HepG2 (cell line): Measurements from ENCODE around the gene UQCRFS1. TPM values are rescaled to one million over a fixed set of nuclear protein-coding genes. Genes with fewer than 3 reads are reported as not detected.

Source experiments
- ATAC-seq: fragments of 200-7000 bp; cut with Tn5 transposase; 3 replicates; pipeline ENCODE4 v1.9.1; 2020; ENCODE audit warnings: mild to moderate bottlenecking, moderate library complexity
- BruUV-seq: library from RNA; stranded (reverse); fragments of 400-500 nt; replicated peaks from 2 replicates; lab custom pipeline; 2021; lab: Mats Ljungman, UMichigan
- CTCF ChIA-PET: fragments of 300-600 bp; formaldehyde crosslinking; extraction: SDS; loops from one replicate; lab custom pipeline; 2021; ENCODE audit warnings: low total read pairs, inconsistent platforms, low intra/inter-chr PET ratio; lab: Yijun Ruan, JAX
- POLR2A ChIA-PET: fragments of 350-600 bp; sonication (Branson Sonifier 250); formaldehyde crosslinking; loops from one replicate; lab custom pipeline; 2020; ENCODE audit warnings: antibody characterized with exemption, inconsistent platforms; lab: Yijun Ruan, JAX
- DNase-seq: peaks from one replicate; pipeline ENCODE4 v3.0.0-alpha.2; 2015; ENCODE audit warnings: low spot score
- FAIRE-seq: peaks from 3 replicates; lab custom pipeline; 2011; peaks lifted over from hg19 to GRCh38; lab: Jason Lieb, UNC
- H2AFZ ChIP-seq: one replicate; pipeline ENCODE4 v1.6.1; 2011; ENCODE audit warnings: low read length, inconsistent platforms
- H3K27ac ChIP-seq: fragments of 300-600 bp; 3 replicates; pipeline ENCODE4 v1.8.0; 2011; ENCODE audit warnings: mixed run types, mild to moderate bottlenecking, mixed read lengths, low read length, inconsistent platforms; ENCODE audit not compliant: insufficient read depth; ENCODE audit errors: extremely low read length
- H3K27me3 ChIP-seq, 2 experiments: fragments of 200-600 bp in 1 of 2; 2 replicates in 1 of 2; 3 replicates in 1 of 2; pipeline versions ENCODE4 v1.6.0 to v1.8.0; 2011; ENCODE audit warnings: low read length in 2 of 2, mild to moderate bottlenecking in 2 of 2, moderate library complexity in 2 of 2, inconsistent platforms in 1 of 2; ENCODE audit not compliant: insufficient read depth in 2 of 2, control insufficient read depth in 1 of 2
- H3K36me3 ChIP-seq, 2 experiments: fragments of 200-600 bp in 1 of 2; replicated peaks in 1 of 2; 2 replicates in 1 of 2; 3 replicates in 1 of 2; pipeline versions ENCODE4 v1.5.1 to v1.8.0; 2011; ENCODE audit warnings: low read length in 2 of 2, inconsistent platforms in 1 of 2; ENCODE audit not compliant: insufficient read depth in 2 of 2, control insufficient read depth in 1 of 2
- H3K4me1 ChIP-seq: 2 replicates; pipeline ENCODE4 v1.5.1; 2012; ENCODE audit warnings: low read length, inconsistent platforms; ENCODE audit not compliant: insufficient read depth
- H3K4me2 ChIP-seq: 2 replicates; pipeline ENCODE4 v1.6.0; 2011; ENCODE audit warnings: low read depth, low read length, inconsistent platforms
- H3K4me3 ChIP-seq, 3 experiments: fragments of 200-600 bp in 1 of 3; sonication (generic), shearing (Covaris generic) in 1 of 3; replicated peaks in 1 of 3; 2 replicates each; pipeline ENCODE4 v1.5.1; 2011 to 2016; ENCODE audit warnings: low read length in 3 of 3, inconsistent platforms in 2 of 3, low read depth in 2 of 3, mild to moderate bottlenecking in 2 of 3, control low read depth in 1 of 3, mixed read lengths in 1 of 3; ENCODE audit not compliant: insufficient read depth in 1 of 3
- H3K79me2 ChIP-seq: one replicate; pipeline ENCODE4 v1.6.1; 2011; ENCODE audit warnings: low read length, inconsistent platforms; ENCODE audit not compliant: insufficient read depth
- H3K9ac ChIP-seq: 2 replicates; pipeline ENCODE4 v1.6.0; 2011; ENCODE audit warnings: mild to moderate bottlenecking, low read depth, low read length, inconsistent platforms; ENCODE audit not compliant: insufficient read depth
- H3K9me3 ChIP-seq: 2 replicates; pipeline ENCODE4 v1.5.1; 2012; ENCODE audit warnings: mild to moderate bottlenecking, low read length
- H4K20me1 ChIP-seq: 2 replicates; pipeline ENCODE4 v1.6.0; 2011; ENCODE audit warnings: inconsistent platforms, mild to moderate bottlenecking, low read length, moderate library complexity; ENCODE audit not compliant: insufficient read depth
- ATF5 ChIP-seq: sonication (generic); formaldehyde crosslinking; IDR thresholded peaks from 2 replicates; pipeline ENCODE4 v1.4.0; 2020; ENCODE audit warnings: mild to moderate bottlenecking, low read depth, missing genetic modification reagents
- CENPX ChIP-seq: sonication (generic); formaldehyde crosslinking; IDR thresholded peaks from 2 replicates; pipeline ENCODE4 v1.9.0; 2021; ENCODE audit warnings: mild to moderate bottlenecking, missing genetic modification reagents, moderate library complexity
- HDAC6 ChIP-seq: fragments of 200-600 bp; sonication (generic); IDR thresholded peaks from 2 replicates; pipeline ENCODE4 v1.7.0; 2017; ENCODE audit warnings: mild to moderate bottlenecking, antibody characterized with exemption, low read length, low read depth
- NCOA2 ChIP-seq: sonication (generic); formaldehyde crosslinking; IDR thresholded peaks from 2 replicates; pipeline ENCODE4 v1.8.0; 2022; ENCODE audit warnings: inconsistent platforms
- SNAPC2 ChIP-seq: sonication (generic); formaldehyde crosslinking; IDR thresholded peaks from 2 replicates; pipeline ENCODE4 v1.8.1; 2022; ENCODE audit warnings: mild to moderate bottlenecking, missing genetic modification reagents
- SPEN ChIP-seq: sonication (generic); formaldehyde crosslinking; IDR thresholded peaks from 2 replicates; pipeline ENCODE4 v1.5.1; 2020; ENCODE audit warnings: low read depth, mild to moderate bottlenecking, missing genetic modification reagents
- TCF12 ChIP-seq, 2 experiments: fragments of 450-650 bp in 1 of 2; sonication (generic) in 1 of 2; formaldehyde crosslinking in 1 of 2; IDR thresholded peaks; 2 replicates each; pipeline versions ENCODE4 v1.6.1 to v1.8.0; 2017 to 2022; ENCODE audit warnings: antibody characterized with exemption in 1 of 2, mild to moderate bottlenecking in 1 of 2, missing genetic modification reagents in 1 of 2, moderate library complexity in 1 of 2
- XRCC5 ChIP-seq: fragments of 200-400 bp; formaldehyde crosslinking; optimal IDR thresholded peaks from 2 replicates; pipeline ENCODE3; 2017; ENCODE audit warnings: mild to moderate bottlenecking, low read length
- ZFP36 ChIP-seq: fragments of 150-350 bp; IDR thresholded peaks from 2 replicates; pipeline ENCODE4 v1.6.1; 2018; ENCODE audit warnings: borderline replicate concordance, low read length, low read depth; ENCODE audit not compliant: partially characterized antibody
- ZNF230 ChIP-seq: sonication (generic); formaldehyde crosslinking; IDR thresholded peaks from 2 replicates; pipeline ENCODE4 v1.4.0; 2020; ENCODE audit warnings: mild to moderate bottlenecking, missing genetic modification reagents
- ZNF501 ChIP-seq: sonication (generic); formaldehyde crosslinking; IDR thresholded peaks from 2 replicates; pipeline ENCODE4 v1.5.1; 2020; ENCODE audit warnings: mild to moderate bottlenecking, moderate library complexity, missing genetic modification reagents
- whole genome bisulfite sequencing: methylation state at CpG from one replicate; pipeline ENCODE4 v1.1.6; 2017; ENCODE audit warnings: low lambda C conversion rate; 5-methylcytosine and 5-hydroxymethylcytosine counted together
- in situ Hi-C: cut with HindIII; loops from 2 replicates; pipeline ENCODE4 v1.10.0; 2017; ENCODE audit warnings: low pct_unique_long_range_greater_than_20kb; ENCODE audit not compliant: extremely low pct_ligation_motif_present
- intact Hi-C: fragments of 100-400 bp; cut with micrococcal nuclease; formaldehyde crosslinking; loops from one replicate; pipeline ENCODE4 v1.10.0; 2022; ENCODE audit not compliant: unreplicated experiment
- polyA plus RNA-seq, 8 experiments: library from polyadenylated mRNA; depleted of rRNA in 3 of 8; stranded (reverse) in 7 of 8; unstranded in 1 of 8; fragments of >200 nt; fragmentation: Illumina TruSeq in 4 of 8; extraction: Trizol in 4 of 8; gene quantifications; 2 replicates each; pipeline versions ENCODE4 v1.2.1 to v1.2.3, GENCODE V29; 2011 to 2016; ENCODE audit warnings: low read depth in 4 of 8, missing spikeins in 1 of 8, mixed read lengths in 1 of 8; ENCODE audit not compliant: insufficient read depth in 1 of 8
- total RNA-seq, 5 experiments: library from RNA; depleted of rRNA; stranded (reverse); fragments of >200 nt; fragmentation: Illumina TruSeq; extraction: Trizol; gene quantifications; 2 replicates each; pipeline ENCODE4 v1.2.3, GENCODE V29; 2016; ENCODE audit warnings: low read depth in 1 of 5
- TF ChIP-seq, protein P1 (sequence below): sonication (generic); formaldehyde crosslinking; IDR thresholded peaks from 2 replicates; pipeline ENCODE4 v1.5.0; 2020; ENCODE audit warnings: mild to moderate bottlenecking, missing genetic modification reagents, borderline replicate concordance
- TF ChIP-seq, protein P2 (sequence below): sonication (generic); formaldehyde crosslinking; IDR thresholded peaks from 2 replicates; pipeline ENCODE4 v1.5.0; 2020; ENCODE audit warnings: missing genetic modification reagents, mild to moderate bottlenecking, borderline replicate concordance
- TF ChIP-seq, protein P3 (sequence below): IDR thresholded peaks from 2 replicates; pipeline ENCODE4 v1.6.1; 2016; ENCODE audit warnings: missing compliant biosample characterization, missing genetic modification reagents, borderline replicate concordance

The UQCRFS1 gene
- total and polyA plus RNA-seq, 2 of the 13 experiments (the other 11 are each of a cell fraction or from before 2014, with no cell fraction given), result 49.5 to 51.1 TPM

DNA sequence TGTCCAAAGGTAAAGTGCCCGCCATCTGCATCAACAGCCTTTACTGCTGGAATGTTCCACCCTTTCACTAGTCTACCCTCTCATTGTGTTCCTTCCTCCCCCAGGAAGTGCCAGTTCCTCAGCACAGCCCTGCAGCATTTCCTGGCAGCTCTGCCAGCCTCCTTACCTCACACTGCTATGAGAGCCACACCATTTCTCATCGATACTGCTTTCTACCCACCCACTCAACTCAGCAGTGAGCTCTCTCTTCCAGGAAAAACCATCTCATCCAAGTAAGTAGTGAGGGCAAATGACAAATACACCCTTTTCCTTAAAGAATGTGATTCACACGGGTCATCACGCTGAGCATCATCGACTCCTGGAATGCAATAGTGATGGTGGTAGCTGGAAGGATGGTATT, 19.8 kb downstream of the UQCRFS1 start:
- CTCF ChIA-PET, result no interaction called here
- H3K9ac ChIP-seq, result no peak overlapping the region
- H3K79me2 ChIP-seq, result no peaks in the 10 kb centered on the region
- DNase-seq, result no peak
- H3K4me1 ChIP-seq, result no peaks in the 10 kb centered on the region
- FAIRE-seq, result no peak
- BruUV-seq, result no TSS peak
- in situ Hi-C loops, result no loop called here
- TF ChIP-seq XRCC5 (no peak), SNAPC2 (no peak), SPEN (no peak), TCF12 (IDR thresholded peaks at IDR 0.05) (no peak), TCF12 (CRISPR knock-in tag; IDR thresholded peaks at IDR 0.05) (no peak), ZNF501 (CRISPR knock-in tag) (no peak), HDAC6 (no peak), NCOA2 (CRISPR knock-in tag) (no peak), ZFP36 (no peak), CENPX (no peak), ATF5 (CRISPR knock-in tag) (no peak), ZNF230 (CRISPR knock-in tag) (no peak)
- TF ChIP-seq, protein P1, sequence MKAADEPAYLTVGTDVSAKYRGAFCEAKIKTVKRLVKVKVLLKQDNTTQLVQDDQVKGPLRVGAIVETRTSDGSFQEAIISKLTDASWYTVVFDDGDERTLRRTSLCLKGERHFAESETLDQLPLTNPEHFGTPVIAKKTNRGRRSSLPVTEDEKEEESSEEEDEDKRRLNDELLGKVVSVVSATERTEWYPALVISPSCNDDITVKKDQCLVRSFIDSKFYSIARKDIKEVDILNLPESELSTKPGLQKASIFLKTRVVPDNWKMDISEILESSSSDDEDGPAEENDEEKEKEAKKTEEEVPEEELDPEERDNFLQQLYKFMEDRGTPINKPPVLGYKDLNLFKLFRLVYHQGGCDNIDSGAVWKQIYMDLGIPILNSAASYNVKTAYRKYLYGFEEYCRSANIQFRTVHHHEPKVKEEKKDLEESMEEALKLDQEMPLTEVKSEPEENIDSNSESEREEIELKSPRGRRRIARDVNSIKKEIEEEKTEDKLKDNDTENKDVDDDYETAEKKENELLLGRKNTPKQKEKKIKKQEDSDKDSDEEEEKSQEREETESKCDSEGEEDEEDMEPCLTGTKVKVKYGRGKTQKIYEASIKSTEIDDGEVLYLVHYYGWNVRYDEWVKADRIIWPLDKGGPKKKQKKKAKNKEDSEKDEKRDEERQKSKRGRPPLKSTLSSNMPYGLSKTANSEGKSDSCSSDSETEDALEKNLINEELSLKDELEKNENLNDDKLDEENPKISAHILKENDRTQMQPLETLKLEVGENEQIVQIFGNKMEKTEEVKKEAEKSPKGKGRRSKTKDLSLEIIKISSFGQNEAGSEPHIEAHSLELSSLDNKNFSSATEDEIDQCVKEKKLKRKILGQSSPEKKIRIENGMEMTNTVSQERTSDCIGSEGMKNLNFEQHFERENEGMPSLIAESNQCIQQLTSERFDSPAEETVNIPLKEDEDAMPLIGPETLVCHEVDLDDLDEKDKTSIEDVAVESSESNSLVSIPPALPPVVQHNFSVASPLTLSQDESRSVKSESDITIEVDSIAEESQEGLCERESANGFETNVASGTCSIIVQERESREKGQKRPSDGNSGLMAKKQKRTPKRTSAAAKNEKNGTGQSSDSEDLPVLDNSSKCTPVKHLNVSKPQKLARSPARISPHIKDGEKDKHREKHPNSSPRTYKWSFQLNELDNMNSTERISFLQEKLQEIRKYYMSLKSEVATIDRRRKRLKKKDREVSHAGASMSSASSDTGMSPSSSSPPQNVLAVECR (CRISPR knock-in tag), result no peak
- TF ChIP-seq, protein P2, sequence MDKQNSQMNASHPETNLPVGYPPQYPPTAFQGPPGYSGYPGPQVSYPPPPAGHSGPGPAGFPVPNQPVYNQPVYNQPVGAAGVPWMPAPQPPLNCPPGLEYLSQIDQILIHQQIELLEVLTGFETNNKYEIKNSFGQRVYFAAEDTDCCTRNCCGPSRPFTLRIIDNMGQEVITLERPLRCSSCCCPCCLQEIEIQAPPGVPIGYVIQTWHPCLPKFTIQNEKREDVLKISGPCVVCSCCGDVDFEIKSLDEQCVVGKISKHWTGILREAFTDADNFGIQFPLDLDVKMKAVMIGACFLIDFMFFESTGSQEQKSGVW (CRISPR knock-in tag), result no peak
- TF ChIP-seq, protein P3, sequence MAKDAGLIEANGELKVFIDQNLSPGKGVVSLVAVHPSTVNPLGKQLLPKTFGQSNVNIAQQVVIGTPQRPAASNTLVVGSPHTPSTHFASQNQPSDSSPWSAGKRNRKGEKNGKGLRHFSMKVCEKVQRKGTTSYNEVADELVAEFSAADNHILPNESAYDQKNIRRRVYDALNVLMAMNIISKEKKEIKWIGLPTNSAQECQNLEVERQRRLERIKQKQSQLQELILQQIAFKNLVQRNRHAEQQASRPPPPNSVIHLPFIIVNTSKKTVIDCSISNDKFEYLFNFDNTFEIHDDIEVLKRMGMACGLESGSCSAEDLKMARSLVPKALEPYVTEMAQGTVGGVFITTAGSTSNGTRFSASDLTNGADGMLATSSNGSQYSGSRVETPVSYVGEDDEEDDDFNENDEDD (CRISPR knock-in tag), result no peak
- no peaks in the 10 kb centered on the region for H3K36me3 ChIP-seq
- H3K4me2 ChIP-seq, result no peak overlapping the region
- intact Hi-C loops, result no loop called here
- no peaks in the 10 kb centered on the region for H3K27me3 ChIP-seq
- no peak for ATAC-seq
- H3K4me3 ChIP-seq, result no peak overlapping the region
- 24% methylated on average over 5 of the region's 5 CpGs for WGBS
- no peaks in the 10 kb centered on the region for H4K20me1 ChIP-seq
- no peaks in the 10 kb centered on the region for H3K9me3 ChIP-seq
- H2AFZ ChIP-seq, result no peak overlapping the region
- POLR2A ChIA-PET, result no interaction called here
- H3K27ac ChIP-seq, result no peak overlapping the region
